SJCRH30 (cell line): ENCODE measurements around the gene STIMATE. TPM values are rescaled to one million over a fixed set of nuclear protein-coding genes. Genes with fewer than 3 reads are reported as not detected.

ENCODE experiments used
- DNase-seq, 2 experiments: peaks; one replicate each; pipeline ENCODE4 v3.0.0-alpha.2; 2015 to 2020
- H3K27ac ChIP-seq: fragments of 250-450 bp; sonication (Bioruptor Pico); 2 replicates; pipeline ENCODE4 v1.5.1; 2020; ENCODE audit warnings: mild to moderate bottlenecking, moderate library complexity
- H3K27me3 ChIP-seq: fragments of 250-450 bp; sonication (Bioruptor Pico); 2 replicates; pipeline ENCODE4 v1.5.1; 2020; ENCODE audit warnings: mild to moderate bottlenecking, moderate library complexity
- H3K36me3 ChIP-seq: fragments of 250-450 bp; sonication (Bioruptor Pico); 2 replicates; pipeline ENCODE4 v1.5.1; 2020; ENCODE audit warnings: mild to moderate bottlenecking, moderate library complexity
- H3K4me1 ChIP-seq: fragments of 250-450 bp; sonication (Bioruptor Pico); 2 replicates; pipeline ENCODE4 v1.5.1; 2020; ENCODE audit warnings: mild to moderate bottlenecking, moderate library complexity
- H3K4me3 ChIP-seq: fragments of 250-450 bp; sonication (Bioruptor Pico); 2 replicates; pipeline ENCODE4 v1.5.1; 2020; ENCODE audit warnings: mild to moderate bottlenecking, moderate library complexity
- H3K9me3 ChIP-seq: fragments of 250-450 bp; sonication (Bioruptor Pico); replicated peaks from 2 replicates; pipeline ENCODE4 v1.5.1; 2020; ENCODE audit warnings: mild to moderate bottlenecking, moderate library complexity
- total RNA-seq: library from RNA; depleted of rRNA; stranded (reverse); fragments of >200 nt; shearing (Covaris generic); gene quantifications from 2 replicates; pipeline ENCODE4 v1.2.3, GENCODE V29; 2014

Gene STIMATE
- total RNA-seq, 1 experiment from 2014 or later = 12.1 TPM

DNA sequence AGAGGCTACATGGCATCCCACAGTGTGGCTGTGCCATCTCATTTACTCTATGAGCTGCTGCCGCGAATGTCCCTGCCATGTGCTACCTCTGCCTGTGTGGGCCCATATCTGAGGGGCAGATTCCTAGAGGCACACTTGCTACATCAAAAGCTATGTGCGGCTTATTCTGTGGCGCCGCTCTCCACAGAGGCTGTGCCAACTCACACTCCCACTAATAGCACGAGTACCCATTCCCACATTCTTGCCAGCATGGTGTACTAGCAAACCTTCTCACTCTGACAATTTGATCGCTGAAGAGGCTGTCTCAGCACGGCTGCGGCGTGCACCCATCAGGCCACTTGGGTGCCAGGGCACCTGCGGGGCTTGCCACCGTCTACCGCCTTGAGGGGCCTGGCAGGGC, 31.4 kb downstream of the STIMATE start:
- DNase-seq = no peak
- H3K27ac ChIP-seq = no peak overlapping the region
- H3K9me3 ChIP-seq = no peaks in the 10 kb centered on the region
- no peaks in the 10 kb centered on the region for H3K36me3 ChIP-seq
- H3K27me3 ChIP-seq = no peaks in the 10 kb centered on the region
- H3K4me1 ChIP-seq = no peaks in the 10 kb centered on the region
- no peak overlapping the region for H3K4me3 ChIP-seq

DNA sequence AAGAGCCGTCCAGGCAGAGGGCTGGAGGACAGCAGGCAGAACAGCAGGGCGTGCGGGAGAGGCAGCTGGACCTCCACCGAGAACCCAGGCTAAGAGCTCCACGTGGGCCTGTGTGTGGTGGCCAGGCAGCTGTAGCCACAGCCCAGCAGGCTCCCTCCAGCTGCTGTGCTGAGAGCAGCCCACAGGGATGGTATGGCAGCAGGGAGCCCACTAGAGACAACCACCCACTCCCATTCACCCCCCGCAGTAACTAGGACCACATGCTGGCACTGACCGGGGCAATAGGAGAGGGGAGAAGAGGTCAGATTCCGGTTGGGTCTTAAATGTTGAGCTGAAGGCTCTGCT, 37.0 kb downstream of the STIMATE start:
- H3K9me3 ChIP-seq = no peaks in the 10 kb centered on the region
- DNase-seq = no peak
- H3K4me1 ChIP-seq = no peaks in the 10 kb centered on the region
- no peak overlapping the region for H3K4me3 ChIP-seq
- H3K36me3 ChIP-seq = no peaks in the 10 kb centered on the region
- H3K27ac ChIP-seq = no peak overlapping the region
- H3K27me3 ChIP-seq = no peaks in the 10 kb centered on the region

DNA sequence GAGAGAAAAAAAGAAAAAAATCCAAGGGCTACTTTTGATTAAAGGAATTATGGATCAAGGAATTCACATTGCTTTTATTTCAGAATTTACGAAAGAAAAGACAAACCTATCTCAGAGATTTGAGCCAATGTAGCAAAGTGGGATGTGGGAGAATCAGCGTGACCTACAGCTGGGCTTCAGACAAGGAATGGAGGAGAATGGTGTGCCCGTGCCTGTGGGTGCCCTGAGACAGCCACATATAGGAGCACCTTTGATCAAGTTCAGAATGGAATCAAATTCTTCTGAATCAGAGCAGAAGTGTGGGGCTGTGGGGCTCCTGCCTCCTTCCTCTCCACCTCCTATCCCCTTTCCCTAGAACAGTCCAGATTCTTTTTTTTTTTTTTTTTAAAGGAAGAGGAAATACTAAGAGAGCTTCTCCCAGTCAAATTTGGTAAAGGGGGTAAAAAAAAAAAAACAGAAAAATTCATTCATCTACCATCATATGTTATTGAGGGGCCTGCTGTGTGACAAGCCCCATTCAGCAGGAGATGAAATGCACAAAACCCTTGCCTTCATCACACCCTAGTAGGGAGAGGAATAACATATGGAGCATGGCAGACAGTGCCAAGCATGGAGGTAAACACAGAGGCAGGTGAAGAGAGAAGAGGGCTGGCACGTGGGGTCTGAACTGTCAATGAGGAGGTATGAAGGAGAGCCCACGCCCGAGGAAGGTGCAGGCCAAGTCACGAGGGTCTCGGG, 37.5 kb downstream of the STIMATE start:
- Histone ChIP-seq H3K36me3 (no peaks in the 10 kb centered on the region), H3K4me1 (no peaks in the 10 kb centered on the region), H3K9me3 (no peaks in the 10 kb centered on the region), H3K27ac (no peak overlapping the region), H3K27me3 (no peaks in the 10 kb centered on the region), H3K4me3 (no peak overlapping the region)
- no peak for DNase-seq

- H3K27ac ChIP-seq = no peak overlapping the region
- DNase-seq = no peak
- no peaks in the 10 kb centered on the region for H3K36me3 ChIP-seq
- H3K4me1 ChIP-seq = 0 out of 2 replicates have a peak, but pooled peaks cover 4% of the 10 kb centered on the region
- H3K27me3 ChIP-seq = no peaks in the 10 kb centered on the region
- H3K9me3 ChIP-seq = no peaks in the 10 kb centered on the region
- no peak overlapping the region for H3K4me3 ChIP-seq
Measured at GRCh38 chr3:52857864-52858263, 39.5 kb downstream of the STIMATE start.

GRCh38 chr3:52857133-52857532, 40.2 kb downstream of the STIMATE start:
- no peak overlapping the region for H3K4me3 ChIP-seq
- H3K4me1 ChIP-seq = 0 out of 2 replicates have a peak, but pooled peaks cover 8% of the 10 kb centered on the region
- no peaks in the 10 kb centered on the region for H3K9me3 ChIP-seq
- no peaks in the 10 kb centered on the region for H3K27me3 ChIP-seq
- H3K36me3 ChIP-seq = no peaks in the 10 kb centered on the region
- H3K27ac ChIP-seq = no peak overlapping the region
- no peak for DNase-seq

DNA sequence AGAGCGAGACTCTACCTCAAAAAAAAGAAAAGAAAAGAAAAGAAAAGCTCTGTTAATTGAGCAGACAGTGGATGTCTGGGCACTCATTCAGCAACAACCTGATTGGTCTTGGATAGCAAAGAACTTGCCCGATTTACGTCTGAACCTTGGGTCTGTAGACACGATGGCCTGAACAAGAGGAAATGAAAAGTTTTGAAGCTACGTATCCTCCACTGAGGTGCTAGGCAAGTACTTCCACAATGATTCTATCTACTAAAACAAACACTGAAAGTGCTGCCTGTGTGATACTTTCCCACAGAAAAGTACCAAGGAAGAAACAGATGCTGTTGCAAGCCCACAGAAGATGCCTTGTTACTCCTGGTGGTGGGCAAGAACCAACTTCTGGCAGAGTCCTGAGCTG, 40.7 kb downstream of the STIMATE start:
- H3K27me3 ChIP-seq = no peaks in the 10 kb centered on the region
- no peak for DNase-seq
- H3K36me3 ChIP-seq = no peaks in the 10 kb centered on the region
- H3K4me1 ChIP-seq = 0 out of 2 replicates have a peak, but pooled peaks cover 8% of the 10 kb centered on the region
- no peaks in the 10 kb centered on the region for H3K9me3 ChIP-seq
- H3K27ac ChIP-seq = no peak overlapping the region
- H3K4me3 ChIP-seq = no peak overlapping the region

DNA sequence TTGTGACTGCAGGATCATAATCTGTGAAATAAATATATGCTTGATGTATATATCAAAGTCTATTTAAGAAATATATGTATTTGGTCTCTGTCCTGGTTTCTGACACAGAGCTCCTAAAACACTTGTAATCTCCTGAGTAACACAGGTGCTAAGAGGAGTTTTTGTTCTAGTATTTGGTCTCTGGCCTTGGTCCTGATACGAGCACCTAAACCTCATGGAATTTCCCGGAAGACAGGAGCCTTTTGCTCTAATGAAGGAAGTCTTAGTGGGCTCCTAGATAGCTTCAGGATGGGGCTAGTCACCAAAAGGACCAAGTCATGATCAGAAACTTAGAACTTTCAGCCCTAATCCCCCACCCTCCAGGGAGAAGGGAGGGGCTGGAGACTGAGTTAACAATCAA, 43.3 kb downstream of the STIMATE start:
- no peak for DNase-seq
- Histone ChIP-seq H3K36me3 (no peaks in the 10 kb centered on the region), H3K9me3 (no peaks in the 10 kb centered on the region), H3K4me3 (no peak overlapping the region), H3K4me1 (0 out of 2 replicates have a peak, but pooled peaks cover 8% of the 10 kb centered on the region), H3K27ac (no peak overlapping the region), H3K27me3 (no peaks in the 10 kb centered on the region)

DNA sequence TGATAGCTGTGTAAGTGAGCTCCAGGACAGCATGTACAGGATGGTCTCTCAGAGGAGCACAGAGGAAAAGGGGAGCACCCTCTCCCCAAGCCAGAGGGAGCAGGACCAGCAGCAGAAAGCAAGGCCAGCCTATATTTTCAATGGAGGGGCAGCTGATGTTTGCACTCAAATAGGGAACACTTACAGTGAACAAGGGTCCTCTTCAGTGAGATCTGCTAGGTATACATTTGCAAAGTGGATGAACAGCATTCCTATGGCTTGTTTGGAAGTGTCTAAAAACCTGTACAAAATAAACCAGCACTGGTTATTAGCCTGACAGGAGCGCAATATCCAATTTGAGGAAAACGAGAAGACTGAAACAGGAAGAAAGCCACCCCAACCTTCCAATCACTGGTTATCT, 44.9 kb downstream of the STIMATE start:
- Histone ChIP-seq H3K4me1 (0 out of 2 replicates have a peak, but pooled peaks cover 8% of the 10 kb centered on the region), H3K9me3 (no peaks in the 10 kb centered on the region), H3K36me3 (no peaks in the 10 kb centered on the region), H3K4me3 (no peak overlapping the region), H3K27me3 (no peaks in the 10 kb centered on the region), H3K27ac (no peak overlapping the region)
- no peak for DNase-seq

- no peak overlapping the region for H3K27ac ChIP-seq
- H3K9me3 ChIP-seq = no peaks in the 10 kb centered on the region
- no peaks in the 10 kb centered on the region for H3K27me3 ChIP-seq
- H3K36me3 ChIP-seq = no peaks in the 10 kb centered on the region
- H3K4me1 ChIP-seq = 0 out of 2 replicates have a peak, but pooled peaks cover 8% of the 10 kb centered on the region
- H3K4me3 ChIP-seq = no peak overlapping the region
- DNase-seq = peak; percentile 43 to 68
Measured at GRCh38 chr3:52851348-52851747, 46.0 kb downstream of the STIMATE start.

- no peaks in the 10 kb centered on the region for H3K27me3 ChIP-seq
- H3K36me3 ChIP-seq = no peaks in the 10 kb centered on the region
- no peak for DNase-seq
- no peak overlapping the region for H3K4me3 ChIP-seq
- H3K4me1 ChIP-seq = 0 out of 2 replicates have a peak, but pooled peaks cover 8% of the 10 kb centered on the region
- no peaks in the 10 kb centered on the region for H3K9me3 ChIP-seq
- H3K27ac ChIP-seq = no peak overlapping the region
Measured at GRCh38 chr3:52849656-52850055, 47.7 kb downstream of the STIMATE start.

DNA sequence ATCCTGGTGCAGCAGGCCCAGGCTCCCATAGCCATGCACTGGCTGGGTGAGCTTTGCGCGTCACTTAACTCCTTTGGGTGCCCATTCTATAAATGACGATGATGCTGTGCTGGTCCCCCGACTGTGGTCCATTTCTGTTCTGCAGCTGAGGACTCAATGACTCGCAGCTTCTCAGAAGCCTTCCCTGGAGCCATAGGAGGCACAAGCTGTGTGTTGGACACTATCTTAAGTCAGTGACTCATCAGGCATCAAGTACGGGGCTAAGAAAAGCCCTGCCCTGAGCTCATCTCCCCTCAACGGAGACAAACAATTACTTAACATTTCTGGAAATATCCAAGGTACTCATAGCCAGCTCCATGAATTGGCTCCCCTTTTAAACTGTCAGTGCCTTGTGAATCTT, 48.7 kb downstream of the STIMATE start:
- no peak overlapping the region for H3K27ac ChIP-seq
- no peak for DNase-seq

GRCh38 chr3:52847726-52848125, 49.6 kb downstream of the STIMATE start:
- H3K4me3 ChIP-seq = no peak overlapping the region

More for the DNA sequence above, 48.7 kb downstream of the STIMATE start:
- Histone ChIP-seq H3K9me3 (no peaks in the 10 kb centered on the region), H3K27me3 (no peaks in the 10 kb centered on the region), H3K36me3 (no peaks in the 10 kb centered on the region), H3K4me1 (0 out of 2 replicates have a peak, but pooled peaks cover 8% of the 10 kb centered on the region), H3K4me3 (no peak overlapping the region)

GRCh38 chr3:52847241-52847640, 50.1 kb downstream of the STIMATE start:
- no peak for DNase-seq
- H3K4me1 ChIP-seq = no peaks in the 10 kb centered on the region
- H3K27me3 ChIP-seq = no peaks in the 10 kb centered on the region
- no peaks in the 10 kb centered on the region for H3K9me3 ChIP-seq
- no peaks in the 10 kb centered on the region for H3K36me3 ChIP-seq
- no peak overlapping the region for H3K4me3 ChIP-seq
- H3K27ac ChIP-seq = no peak overlapping the region

More at GRCh38 chr3:52847726-52848125, 49.6 kb downstream of the STIMATE start:
- H3K9me3 ChIP-seq = no peaks in the 10 kb centered on the region
- no peaks in the 10 kb centered on the region for H3K27me3 ChIP-seq
- H3K27ac ChIP-seq = no peak overlapping the region
- H3K4me1 ChIP-seq = 0 out of 2 replicates have a peak, but pooled peaks cover 3% of the 10 kb centered on the region
- DNase-seq = no peak
- H3K36me3 ChIP-seq = no peaks in the 10 kb centered on the region

GRCh38 chr3:52846432-52846965, 50.8 kb downstream of the STIMATE start:
- H3K36me3 ChIP-seq = no peaks in the 10 kb centered on the region
- H3K4me1 ChIP-seq = no peaks in the 10 kb centered on the region
- DNase-seq = no peak
- no peaks in the 10 kb centered on the region for H3K9me3 ChIP-seq
- no peak overlapping the region for H3K27ac ChIP-seq
- no peak overlapping the region for H3K4me3 ChIP-seq
- H3K27me3 ChIP-seq = no peaks in the 10 kb centered on the region

- Histone ChIP-seq H3K4me1 (no peaks in the 10 kb centered on the region), H3K36me3 (no peaks in the 10 kb centered on the region), H3K27me3 (no peaks in the 10 kb centered on the region), H3K27ac (no peak overlapping the region), H3K4me3 (no peak overlapping the region), H3K9me3 (no peaks in the 10 kb centered on the region)
- DNase-seq = no peak
Measured at GRCh38 chr3:52845691-52846431, 51.5 kb downstream of the STIMATE start.
